T-helper 2 cell (primary cell): ENCODE data around the gene ZNF81.
"Not testable (repeated sequence)": the region's sequence is repeated elsewhere in the genome, so short reads cannot be mapped to it uniquely, and the experiment has no call there.

Experiments used
- DNase-seq, 5 experiments: peaks; one replicate each; pipeline versions ENCODE4 v3.0.0 to v3.0.0-alpha.2; 2012 to 2022
- total RNA-seq, 2 donors: gene quantifications; one replicate each; lab custom pipeline; 2026; lab: John Stamatoyannopoulos, UW

The ZNF81 gene
- 11.8 to 17.7 reads per million in 2 donors for total RNA-seq

DNA sequence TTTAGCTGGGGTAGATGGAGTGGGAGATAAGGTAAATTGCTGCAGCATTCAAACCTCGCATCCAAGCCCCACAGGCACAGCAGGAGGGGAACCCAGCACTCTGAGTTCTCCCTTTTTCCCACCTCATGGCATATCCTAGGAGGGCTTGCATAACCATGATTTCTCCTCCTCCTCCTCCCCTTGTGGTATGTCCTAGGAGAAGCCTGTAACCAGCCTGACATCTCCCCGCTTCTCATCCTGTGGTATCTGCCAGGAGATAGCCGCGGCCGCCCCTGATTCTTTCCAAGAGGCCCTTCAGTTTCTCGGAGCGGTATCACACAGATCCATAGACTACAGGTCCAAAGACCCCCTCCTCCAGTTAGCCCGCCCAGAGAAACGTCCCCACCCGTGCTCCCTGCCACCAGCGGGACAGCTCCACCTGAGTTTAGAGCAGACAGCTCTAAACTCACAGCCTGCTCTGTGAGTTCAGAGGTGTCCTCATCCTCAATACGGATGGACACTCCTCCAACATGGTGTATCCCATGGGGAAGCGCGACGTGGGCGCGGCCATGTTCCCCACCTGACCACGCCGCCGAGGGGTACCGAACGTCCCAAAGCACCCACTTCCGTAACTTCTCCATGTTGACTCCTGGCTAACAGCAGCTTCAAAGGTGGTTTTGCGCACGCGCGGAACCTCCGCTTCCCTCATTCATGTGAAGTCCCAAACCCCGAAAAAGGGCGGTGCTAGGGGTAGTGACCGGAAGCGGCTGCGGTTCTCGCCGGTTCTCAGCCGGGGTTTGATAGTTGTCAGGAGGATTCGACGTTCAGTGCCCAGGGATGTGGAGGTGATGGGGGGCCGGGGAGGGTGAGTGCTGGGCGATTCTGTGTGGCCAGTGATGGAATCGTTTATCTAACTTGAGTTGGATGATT is at the start of gene ZNF81:
Gene ZNF81 (plus strand): TSS at position 739 of the 909 bp plus-strand sequence. CDS start 9,366 bp downstream, outside the sequence.
- peak; percentile 73 to 95 (median 85) for DNase-seq

- DNase-seq: no peak
These were observed 40.2 kb upstream of the ZNF81 start for GRCh38 chrX:47796433-47796906.

DNA sequence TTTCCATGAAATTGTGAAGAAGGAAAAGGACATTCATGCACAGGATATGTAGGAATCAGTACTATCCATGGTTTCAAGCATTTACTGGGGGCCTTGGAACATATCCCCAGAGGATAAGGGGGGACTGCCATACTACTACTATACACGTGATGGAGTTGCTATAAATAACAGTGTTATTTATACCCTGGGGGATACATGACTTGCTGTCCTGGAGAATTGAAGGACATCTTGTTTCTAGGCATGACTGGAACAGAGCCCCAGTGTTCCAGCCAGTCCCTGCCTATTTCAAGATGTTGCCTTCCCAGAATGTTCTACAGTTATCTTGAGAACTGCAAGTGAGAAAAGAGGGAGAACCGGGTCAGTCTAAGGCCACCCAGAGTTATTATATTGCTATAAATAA is 39.6 kb upstream of the ZNF81 start:
- no peak for DNase-seq

GRCh38 chrX:47798861-47799260 is 37.8 kb upstream of the ZNF81 start:
- DNase-seq: no peak

GRCh38 chrX:47802589-47802988 is 34.1 kb upstream of the ZNF81 start:
- no peak for DNase-seq

GRCh38 chrX:47803103-47803502 is 33.6 kb upstream of the ZNF81 start:
- not testable (repeated sequence) for DNase-seq

GRCh38 chrX:47804315-47804714 is 32.4 kb upstream of the ZNF81 start:
- no peak for DNase-seq

DNA sequence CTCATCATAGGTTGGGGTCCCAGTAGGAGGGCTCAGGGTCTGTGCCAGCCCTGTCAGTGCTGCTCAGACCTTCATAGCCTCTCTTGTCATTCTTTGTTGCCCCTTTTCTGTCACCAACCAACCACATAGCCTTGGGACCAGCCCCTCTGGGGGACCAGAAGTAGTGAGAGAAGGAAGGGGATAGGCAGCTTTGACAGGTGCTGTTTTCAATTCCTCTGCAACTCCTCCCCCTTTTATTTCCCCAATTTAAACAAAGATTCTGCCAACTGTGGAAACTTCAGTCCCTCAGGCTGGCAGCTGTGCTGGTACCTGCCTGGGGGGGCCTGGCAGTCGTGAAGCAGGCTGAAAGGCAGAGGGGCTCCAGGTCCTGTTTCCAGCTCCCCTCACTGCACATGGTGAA is 30.9 kb upstream of the ZNF81 start:
- not testable (repeated sequence) for DNase-seq

DNA sequence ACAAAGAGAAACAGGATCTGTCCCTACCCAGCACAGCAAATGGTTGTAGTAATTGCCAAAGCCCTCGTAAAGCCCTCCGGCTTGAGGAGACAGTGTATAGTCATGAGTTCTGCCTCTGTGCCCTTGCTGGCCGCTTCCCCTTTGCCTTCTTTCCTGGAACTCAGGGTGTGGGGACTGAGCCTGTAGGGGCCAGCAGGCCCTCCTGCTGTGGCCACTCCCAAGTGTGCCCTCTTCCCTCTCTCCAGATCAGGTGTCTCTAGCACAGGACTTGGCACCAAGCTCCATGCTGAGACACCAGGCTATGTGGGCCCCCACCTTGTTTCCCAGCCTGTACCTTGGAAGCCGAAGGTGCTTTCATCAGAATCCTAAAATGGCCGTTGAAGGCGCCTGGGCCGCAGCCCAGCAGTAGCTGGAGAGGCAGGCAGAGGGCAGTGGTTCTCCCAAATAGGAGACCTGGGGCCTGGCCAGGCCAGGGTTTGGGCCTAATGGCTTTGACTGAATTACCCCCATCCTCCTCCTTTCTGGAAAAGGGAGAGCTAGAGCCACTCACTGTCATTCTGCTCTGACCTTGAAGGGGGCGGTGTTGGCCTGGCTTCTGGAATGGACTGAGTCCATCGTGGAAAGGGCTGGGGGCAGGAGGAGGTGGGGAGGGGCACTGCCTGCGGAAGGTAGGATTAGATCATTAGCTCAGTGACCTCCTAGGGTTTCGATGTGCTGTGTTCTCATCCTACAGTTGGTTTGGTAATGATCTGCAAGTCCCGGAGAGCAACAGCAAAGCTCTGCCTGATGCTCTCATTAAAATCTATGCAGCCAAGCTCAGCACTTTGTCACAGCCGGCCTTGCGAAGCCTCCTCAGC is 30.1 kb upstream of the ZNF81 start:
- not testable (repeated sequence) for DNase-seq

DNA sequence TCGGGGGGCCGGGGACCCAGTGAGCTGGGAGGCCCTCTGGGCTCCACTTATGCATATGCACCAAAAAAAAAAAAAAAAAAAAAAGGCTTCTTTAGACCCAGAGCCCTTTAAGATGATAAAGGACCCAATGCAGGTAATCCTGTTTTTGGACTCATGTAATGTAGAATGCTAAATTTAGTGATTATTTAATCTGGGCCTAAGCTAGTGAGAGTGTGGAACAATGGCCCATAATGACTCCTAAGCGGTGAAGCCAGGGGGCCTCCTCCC is 29.5 kb upstream of the ZNF81 start:
- not testable (repeated sequence) for DNase-seq

DNA sequence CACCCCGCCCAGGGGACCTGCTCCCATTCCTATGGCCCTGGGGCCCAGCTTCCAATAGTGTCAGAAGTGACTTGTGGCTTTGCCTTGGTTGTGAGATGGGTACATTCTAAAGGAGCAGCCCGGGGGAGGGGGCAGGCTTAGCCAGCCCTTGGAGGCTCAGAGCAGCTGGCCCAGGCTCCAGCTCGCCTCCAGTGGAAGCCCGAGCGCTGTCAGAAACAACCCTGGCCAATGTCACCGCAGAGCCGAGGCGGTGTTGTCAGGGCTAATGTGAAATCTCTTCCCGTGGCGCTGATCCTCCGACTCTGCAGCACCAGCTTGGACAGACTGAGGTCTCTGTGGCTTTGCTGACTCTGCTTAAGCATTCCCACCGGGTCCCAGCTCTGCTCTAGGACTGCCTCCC is 29.2 kb upstream of the ZNF81 start:
- no peak for DNase-seq

- no peak for DNase-seq
These were observed 27.6 kb upstream of the ZNF81 start for GRCh38 chrX:47808904-47809788.

DNA sequence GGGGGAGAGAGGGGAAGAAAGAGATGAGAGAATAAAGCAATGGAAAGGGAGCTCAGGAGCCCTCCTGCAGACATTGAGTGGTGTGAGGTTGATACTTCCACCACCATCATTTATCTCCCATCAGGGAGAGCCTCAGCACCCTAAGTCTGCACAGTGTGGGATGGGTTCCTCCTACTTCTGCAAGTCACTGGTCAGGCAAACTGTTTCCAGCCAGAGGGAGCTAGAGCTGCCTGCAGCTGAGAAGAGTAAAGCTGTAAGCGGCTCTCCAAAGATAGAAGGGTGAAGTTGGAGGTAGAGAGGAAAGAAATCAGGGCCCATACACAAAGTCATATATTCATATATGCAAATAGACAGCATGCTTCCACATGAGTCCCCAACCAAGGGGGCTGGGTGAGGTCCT is 21.9 kb upstream of the ZNF81 start:
- DNase-seq: no peak

DNA sequence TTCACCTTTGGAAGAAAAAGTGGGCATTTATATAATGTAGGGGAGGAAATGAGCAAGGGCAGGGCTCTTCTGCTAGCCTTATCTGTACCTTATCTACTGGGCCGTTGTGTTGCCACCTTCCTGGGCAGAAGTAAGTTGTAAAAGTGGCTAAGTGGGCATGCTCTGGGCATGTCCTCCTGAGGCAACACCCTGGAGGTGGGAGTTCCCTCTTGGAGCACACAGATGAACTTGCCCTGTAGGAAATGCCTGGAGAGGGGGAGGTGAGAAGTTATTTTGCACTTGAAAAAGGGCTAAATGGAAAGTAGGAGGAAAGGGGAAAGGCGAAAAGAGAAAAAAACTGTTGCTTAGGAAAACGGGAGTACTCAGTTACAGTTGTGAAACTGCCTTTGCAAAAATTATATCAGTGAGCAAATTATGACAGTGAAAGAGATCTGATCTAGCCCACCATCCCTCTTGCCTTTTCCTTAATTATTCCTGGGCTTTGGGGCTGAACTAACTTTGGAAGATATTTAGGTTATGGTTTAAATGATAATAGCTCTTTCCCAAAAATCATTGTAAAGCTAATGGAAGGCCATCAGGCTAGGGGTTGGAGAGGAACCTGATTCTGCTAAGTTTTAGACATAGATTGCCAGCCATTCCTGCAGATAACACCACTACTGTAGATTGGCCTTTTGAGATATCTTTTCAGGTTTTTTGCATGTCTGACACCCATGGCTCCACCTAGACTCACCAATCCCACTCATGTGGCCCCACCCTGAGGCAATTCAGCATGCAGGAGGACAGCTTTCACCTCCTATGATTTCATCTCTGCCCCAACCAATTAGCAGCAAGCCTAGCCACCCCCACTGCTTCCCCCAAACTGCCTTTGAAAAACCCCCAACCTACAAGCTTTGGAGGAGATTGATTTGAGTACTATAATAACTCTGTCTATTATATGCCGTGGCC is 20.5 kb upstream of the ZNF81 start:
- no peak for DNase-seq

DNA sequence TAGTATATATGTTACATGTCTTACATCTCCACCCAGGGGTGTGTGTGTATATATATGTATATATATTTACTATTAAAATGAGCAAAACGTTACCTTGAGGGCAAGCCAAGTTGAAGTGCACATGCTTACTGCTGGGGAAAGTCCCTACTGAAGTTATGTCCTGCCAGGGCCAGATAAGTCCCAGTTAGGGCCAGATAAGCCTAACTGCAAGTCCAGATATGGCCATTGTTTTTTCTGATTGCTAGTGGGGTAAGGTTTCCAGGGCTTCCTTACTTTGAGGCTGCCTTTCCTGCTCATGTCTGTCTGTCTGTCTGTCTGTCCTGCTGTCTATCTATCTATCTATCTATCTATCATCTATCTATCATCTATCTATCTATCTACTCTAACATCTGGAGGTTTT is 19.3 kb upstream of the ZNF81 start:
- no peak for DNase-seq

GRCh38 chrX:47817897-47818296 is 18.8 kb upstream of the ZNF81 start:
- DNase-seq: no peak

GRCh38 chrX:47828984-47829383 is 7.7 kb upstream of the ZNF81 start:
- no peak for DNase-seq

DNA sequence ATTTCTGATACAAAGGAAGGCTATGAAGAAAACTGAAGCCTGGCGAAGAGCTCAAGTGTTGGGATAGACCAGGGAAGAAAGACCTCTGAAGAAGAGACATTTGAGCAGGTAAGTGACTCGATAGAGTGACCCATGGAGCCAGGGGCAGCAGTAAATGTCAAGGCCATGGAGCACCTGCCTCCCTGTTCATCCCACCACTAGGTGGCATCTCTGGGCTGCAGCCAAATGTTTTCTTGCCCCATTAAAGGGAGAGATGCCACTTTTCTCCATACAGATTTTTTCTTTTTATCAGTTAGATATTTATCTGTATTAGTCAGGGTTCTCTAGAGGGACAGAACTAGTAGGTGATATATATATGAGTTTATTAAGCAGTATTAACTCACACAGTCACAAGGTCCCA is 4.9 kb upstream of the ZNF81 start:
- DNase-seq: peak; percentile 7 to 58 (median 26)

- DNase-seq: no peak
These were observed 1.7 kb downstream of the ZNF81 start for GRCh38 chrX:47838361-47838760.

DNA sequence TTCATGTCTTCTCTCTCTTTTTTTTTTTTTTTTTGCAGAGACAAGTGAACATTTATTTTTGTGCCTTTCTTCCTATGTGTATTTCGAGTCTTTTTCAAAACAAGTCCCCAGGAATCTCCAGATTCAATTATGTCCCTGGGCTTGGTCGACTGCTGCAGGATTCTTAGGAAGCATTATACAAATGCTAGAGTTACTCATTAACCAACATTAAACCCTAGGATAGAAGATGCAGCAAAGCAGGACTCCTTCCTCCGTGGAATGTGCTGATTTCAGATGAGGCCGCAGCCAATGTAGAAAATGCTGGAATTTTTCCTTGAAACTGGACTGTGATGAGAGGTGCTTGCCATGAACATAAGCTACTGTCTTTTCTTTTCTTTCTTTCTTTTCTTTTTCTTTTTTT is 3.4 kb downstream of the ZNF81 start:
- DNase-seq: no peak

DNA sequence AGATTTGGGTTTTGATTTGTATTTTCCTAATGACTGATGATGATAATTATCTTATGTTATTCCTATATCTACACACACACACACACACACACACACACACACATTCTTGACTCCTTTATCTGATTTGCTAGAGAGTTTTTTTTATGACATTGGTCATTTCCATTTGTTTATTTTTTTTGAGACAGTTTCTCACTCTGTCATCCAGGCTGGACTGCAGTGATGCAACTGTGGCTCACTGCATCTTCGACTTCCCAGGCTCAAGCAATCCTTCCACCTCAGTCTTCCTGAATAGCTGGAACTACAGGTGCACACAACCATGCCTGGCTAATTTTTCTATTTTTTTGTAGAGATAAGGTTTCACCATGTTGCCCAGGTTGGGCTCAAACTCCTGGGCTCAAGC is 6.7 kb downstream of the ZNF81 start:
- no peak for DNase-seq
